ENCODE results near the gene GRK4. TPM values are rescaled to one million over a fixed set of nuclear protein-coding genes. Genes with fewer than 3 reads are reported as not detected.

Gene GRK4
- total RNA-seq, 3 donors from 2014 or later: 0.87 to 8.9 (median 3.9) TPM

GRCh38 chr4:3039706-3040366, 76.5 kb downstream of the GRK4 start:
- Histone ChIP-seq H3K4me3 (no peak overlapping the region), H3K4me1 (ENCODE audit: low read depth) (peaks cover 8% of the 10 kb centered on the region), H3K9me3 (no peaks in the 10 kb centered on the region), H3K36me3 (ENCODE audit: low read depth) (no peaks in the 10 kb centered on the region)
- ATAC-seq (no peak), DNase-seq (no peak)
- intact Hi-C loops (cut with DNase I, micrococcal nuclease): no loop called here
- TF ChIP-seq CTCF (IDR thresholded peaks at IDR 0.05): no peak

DNA sequence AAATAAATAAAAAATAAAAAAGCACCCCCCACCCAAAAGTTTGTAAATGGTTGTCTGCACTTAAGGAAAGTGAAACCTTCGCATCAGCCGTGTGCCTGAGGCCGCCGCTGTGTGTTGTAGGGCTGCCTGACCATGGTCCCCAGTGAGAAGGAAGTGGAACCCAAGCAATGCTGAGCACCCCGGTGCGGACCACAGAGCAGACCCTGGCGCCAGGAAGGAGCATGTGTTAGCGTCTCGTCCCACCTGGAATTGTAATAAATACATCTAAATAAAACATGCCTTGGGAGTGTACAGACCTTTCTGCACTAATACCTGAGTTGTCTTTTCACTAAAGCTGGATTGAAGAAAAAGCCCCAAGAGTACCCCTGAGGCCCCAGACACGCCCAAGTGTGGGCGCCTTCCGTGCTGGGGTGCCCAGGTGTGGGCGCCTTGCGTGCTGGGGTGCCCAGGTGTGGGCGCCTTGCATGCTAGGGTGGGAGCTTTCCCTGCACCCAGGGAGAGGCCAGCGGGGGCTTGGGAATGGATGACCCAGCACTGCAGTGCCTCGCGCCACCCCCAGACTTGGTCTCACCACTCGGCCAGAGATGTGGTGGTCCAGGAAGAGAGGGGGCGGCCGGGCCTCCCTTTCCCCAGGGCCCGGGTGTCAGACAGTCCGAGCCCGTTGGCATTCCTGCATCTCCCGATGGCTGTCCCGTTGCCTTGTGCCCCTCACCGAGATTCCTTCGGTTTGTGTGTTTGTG, 77.3 kb downstream of the GRK4 start:
- no peak for TF ChIP-seq CTCF (IDR thresholded peaks at IDR 0.05)
- no peaks in the 10 kb centered on the region for H3K36me3 ChIP-seq (ENCODE audit: low read depth)
- intact Hi-C loops (cut with DNase I, micrococcal nuclease): no loop called here
- no peak overlapping the region for H3K4me3 ChIP-seq
- no peak for ATAC-seq
- DNase-seq: peak in 1 of 3 donors; percentile 13
- no peaks in the 10 kb centered on the region for H3K9me3 ChIP-seq
- peaks cover 8% of the 10 kb centered on the region for H3K4me1 ChIP-seq (ENCODE audit: low read depth)

- ATAC-seq: peak; percentile 85
- intact Hi-C loops (cut with DNase I, micrococcal nuclease): no loop called here
These were observed 78.1 kb downstream of the GRK4 start for GRCh38 chr4:3041192-3042142.

GRCh38 chr4:3042226-3042625, 78.9 kb downstream of the GRK4 start:
- no peak for TF ChIP-seq CTCF (IDR thresholded peaks at IDR 0.05)
- Histone ChIP-seq H3K4me1 (ENCODE audit: low read depth) (peaks cover 8% of the 10 kb centered on the region), H3K9me3 (no peaks in the 10 kb centered on the region), H3K4me3 (no peak overlapping the region), H3K36me3 (ENCODE audit: low read depth) (no peaks in the 10 kb centered on the region)
- intact Hi-C loops (cut with DNase I, micrococcal nuclease): no loop called here
- DNase-seq (no peak), ATAC-seq (no peak)

More at GRCh38 chr4:3041192-3042142, 78.1 kb downstream of the GRK4 start:
- Histone ChIP-seq H3K4me3 (no peak overlapping the region), H3K4me1 (ENCODE audit: low read depth) (peaks cover 8% of the 10 kb centered on the region), H3K36me3 (ENCODE audit: low read depth) (no peaks in the 10 kb centered on the region), H3K9me3 (no peaks in the 10 kb centered on the region)
- peak; percentile 64 to 79 (median 79) for DNase-seq
- TF ChIP-seq CTCF (IDR thresholded peaks at IDR 0.05): no peak

DNA sequence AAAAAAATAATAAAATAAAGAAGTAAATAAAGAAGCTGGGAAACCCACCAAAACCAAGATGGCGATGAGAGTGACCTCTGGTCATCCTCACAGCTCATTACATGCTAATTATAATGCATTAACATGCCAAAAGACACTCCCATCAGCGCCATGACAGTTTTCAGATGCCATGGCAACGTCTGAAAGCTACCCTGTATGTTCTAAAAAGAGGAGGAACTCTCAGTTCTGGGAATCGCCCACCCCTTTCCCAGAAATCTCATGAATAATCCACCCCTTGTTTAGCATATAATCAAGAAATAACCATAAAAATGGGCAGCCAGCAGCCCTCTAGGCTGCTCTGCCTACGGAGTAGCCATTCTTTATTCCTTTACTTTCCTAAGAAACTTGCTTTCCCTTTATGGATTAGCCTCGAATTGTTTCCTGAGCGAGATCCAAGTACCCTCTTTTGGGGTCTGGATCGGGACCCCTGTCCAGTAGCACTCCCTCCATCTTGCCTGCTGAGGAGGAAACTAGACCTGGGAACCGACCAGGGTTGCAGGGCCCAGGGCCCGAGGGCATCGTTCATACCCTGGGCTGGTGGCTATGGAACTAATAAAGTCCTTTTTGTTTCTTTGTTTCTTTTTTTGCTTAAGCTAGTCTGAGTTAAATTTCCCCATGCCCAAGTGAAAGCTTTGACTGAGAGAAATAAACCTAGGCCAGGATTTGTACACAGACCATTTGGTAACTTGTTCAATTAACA, 80.1 kb downstream of the GRK4 start:
- Histone ChIP-seq H3K36me3 (ENCODE audit: low read depth) (no peaks in the 10 kb centered on the region), H3K4me3 (no peak overlapping the region), H3K9me3 (no peaks in the 10 kb centered on the region), H3K4me1 (ENCODE audit: low read depth) (no peaks in the 10 kb centered on the region)
- no peak for TF ChIP-seq CTCF (IDR thresholded peaks at IDR 0.05)
- no peak for DNase-seq
- no peak for ATAC-seq
- intact Hi-C loops (cut with DNase I, micrococcal nuclease): no loop called here
